Measurements from ENCODE around the gene PTGR3.
A peak's percentile ranks its signal among the peaks of the same experiment; 100 is the strongest.

The PTGR3 gene

DNA sequence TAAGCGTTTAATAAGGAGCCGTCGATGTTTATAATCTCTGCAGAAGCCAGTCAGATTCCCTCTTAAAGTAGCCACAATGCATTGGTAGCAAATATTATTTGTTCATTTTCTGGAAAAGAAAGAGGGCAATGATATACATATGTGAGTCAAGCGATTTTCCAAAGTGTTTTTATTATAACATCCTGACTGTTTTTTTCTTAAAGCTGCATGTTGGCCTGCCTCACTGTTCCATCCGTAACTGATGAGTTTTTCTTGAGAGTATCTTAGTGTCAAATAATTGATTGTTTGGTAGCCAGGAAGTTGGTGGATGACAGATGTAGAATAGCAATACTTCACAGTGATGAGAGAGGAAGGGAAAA is 5.4 kb upstream of the PTGR3 start (continued):
- TF ChIP-seq, protein P1, sequence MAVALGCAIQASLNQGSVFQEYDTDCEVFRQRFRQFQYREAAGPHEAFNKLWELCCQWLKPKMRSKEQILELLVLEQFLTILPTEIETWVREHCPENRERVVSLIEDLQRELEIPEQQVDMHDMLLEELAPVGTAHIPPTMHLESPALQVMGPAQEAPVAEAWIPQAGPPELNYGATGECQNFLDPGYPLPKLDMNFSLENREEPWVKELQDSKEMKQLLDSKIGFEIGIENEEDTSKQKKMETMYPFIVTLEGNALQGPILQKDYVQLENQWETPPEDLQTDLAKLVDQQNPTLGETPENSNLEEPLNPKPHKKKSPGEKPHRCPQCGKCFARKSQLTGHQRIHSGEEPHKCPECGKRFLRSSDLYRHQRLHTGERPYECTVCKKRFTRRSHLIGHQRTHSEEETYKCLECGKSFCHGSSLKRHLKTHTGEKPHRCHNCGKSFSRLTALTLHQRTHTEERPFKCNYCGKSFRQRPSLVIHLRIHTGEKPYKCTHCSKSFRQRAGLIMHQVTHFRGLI (tag by site-specific recombination; IDR thresholded peaks at IDR 0.05), result no peak
- TF ChIP-seq SALL2 (tag by site-specific recombination; IDR thresholded peaks at IDR 0.05; ENCODE audit: borderline replicate concordance), result no peak

DNA sequence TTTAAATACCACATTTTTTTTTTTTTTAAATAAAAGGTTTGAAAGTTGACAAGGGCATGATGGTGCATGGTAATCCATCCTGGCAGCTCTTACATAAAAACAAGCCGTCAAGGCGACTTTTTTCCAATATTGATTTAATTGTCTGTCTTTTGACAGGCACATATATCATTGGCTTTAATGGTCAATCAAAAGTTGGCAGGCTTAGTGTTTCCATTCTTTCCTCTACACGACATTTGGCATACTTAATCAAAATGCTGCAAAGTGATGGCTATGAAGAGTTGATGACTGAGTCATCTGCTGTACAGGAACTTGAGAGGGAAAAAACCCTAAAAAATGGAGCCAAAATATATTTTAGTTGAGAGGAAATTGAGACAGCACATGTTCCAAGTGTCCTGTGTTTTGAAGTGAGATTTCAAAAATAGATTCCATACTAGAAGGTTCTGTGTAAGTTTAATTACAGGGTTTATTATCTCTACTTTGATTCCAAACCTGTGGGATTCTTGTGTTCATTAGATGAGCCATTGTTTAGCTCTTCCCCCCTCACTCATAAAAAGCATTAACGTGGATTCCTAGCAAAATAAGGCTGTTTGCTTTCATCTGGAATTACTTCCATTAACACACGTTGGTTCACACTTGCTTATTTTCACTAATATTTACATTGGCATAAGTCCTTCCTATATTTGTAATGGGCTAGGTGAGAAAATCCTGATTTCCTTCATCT is 4.8 kb upstream of the PTGR3 start:
- H3K36me3 ChIP-seq (ENCODE audit: control insufficient read depth in 2 of 2, insufficient read depth in 1 of 2, low read length in 2 of 2), result no peaks in the 10 kb centered on the region
- POLR2A ChIA-PET, result no interaction called here
- H3K9me3 ChIP-seq (ENCODE audit: control insufficient read depth, insufficient read depth, low read depth, low read length), result no peaks in the 10 kb centered on the region
- no peak overlapping the region; the same call in 1 of the 2 replicates for H3K27ac ChIP-seq (ENCODE audit: extremely low read depth, low read depth, low read length)
- no peak overlapping the region for H3K4me3 ChIP-seq (ENCODE audit: low read depth, low read length)
- CTCF ChIA-PET, result interaction anchor here (0.7 to 0.9 kb wide), 2 partner anchors 11 to 249 kb away, joined by 3 to 4 read pairs; no protein-coding TSS in a partner anchor
- H3K4me1 ChIP-seq (ENCODE audit: control insufficient read depth, insufficient read depth, low read length), result peaks cover 56% of the 10 kb centered on the region
- TF ChIP-seq ZNF221 (tag by site-specific recombination; IDR thresholded peaks at IDR 0.05; ENCODE audit: borderline replicate concordance), result no peak
- TF ChIP-seq, protein P2, sequence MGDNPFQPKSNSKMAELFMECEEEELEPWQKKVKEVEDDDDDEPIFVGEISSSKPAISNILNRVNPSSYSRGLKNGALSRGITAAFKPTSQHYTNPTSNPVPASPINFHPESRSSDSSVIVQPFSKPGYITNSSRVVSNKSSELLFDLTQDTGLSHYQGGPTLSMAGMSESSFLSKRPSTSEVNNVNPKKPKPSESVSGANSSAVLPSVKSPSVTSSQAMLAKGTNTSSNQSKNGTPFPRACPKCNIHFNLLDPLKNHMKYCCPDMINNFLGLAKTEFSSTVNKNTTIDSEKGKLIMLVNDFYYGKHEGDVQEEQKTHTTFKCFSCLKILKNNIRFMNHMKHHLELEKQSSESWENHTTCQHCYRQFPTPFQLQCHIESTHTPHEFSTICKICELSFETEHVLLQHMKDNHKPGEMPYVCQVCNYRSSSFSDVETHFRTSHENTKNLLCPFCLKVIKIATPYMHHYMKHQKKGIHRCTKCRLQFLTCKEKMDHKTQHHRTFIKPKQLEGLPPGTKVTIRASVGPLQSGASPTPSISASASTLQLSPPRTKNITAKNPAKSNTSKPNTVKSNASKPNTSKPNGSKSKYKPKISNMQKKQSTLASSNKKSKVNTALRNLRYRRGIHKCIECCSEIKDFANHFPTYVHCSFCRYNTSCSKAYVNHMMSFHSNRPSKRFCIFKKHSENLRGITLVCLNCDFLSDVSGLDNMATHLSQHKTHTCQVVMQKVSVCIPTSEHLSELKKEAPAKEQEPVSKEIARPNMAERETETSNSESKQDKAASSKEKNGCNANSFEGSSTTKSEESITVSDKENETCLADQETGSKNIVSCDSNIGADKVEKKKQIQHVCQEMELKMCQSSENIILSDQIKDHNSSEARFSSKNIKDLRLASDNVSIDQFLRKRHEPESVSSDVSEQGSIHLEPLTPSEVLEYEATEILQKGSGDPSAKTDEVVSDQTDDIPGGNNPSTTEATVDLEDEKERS (tag by site-specific recombination; IDR thresholded peaks at IDR 0.05), result no peak
- TF ChIP-seq SP2 (tag by site-specific recombination; IDR thresholded peaks at IDR 0.05), result peak; percentile 31; the same call in 1 of the 2 replicates
- TF ChIP-seq, protein P3, sequence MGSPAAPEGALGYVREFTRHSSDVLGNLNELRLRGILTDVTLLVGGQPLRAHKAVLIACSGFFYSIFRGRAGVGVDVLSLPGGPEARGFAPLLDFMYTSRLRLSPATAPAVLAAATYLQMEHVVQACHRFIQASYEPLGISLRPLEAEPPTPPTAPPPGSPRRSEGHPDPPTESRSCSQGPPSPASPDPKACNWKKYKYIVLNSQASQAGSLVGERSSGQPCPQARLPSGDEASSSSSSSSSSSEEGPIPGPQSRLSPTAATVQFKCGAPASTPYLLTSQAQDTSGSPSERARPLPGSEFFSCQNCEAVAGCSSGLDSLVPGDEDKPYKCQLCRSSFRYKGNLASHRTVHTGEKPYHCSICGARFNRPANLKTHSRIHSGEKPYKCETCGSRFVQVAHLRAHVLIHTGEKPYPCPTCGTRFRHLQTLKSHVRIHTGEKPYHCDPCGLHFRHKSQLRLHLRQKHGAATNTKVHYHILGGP (tag by site-specific recombination; IDR thresholded peaks at IDR 0.05), result peak; percentile 53; the same call in 1 of the 2 replicates
- peak; percentile 51; the same call in 1 of the 2 replicates for TF ChIP-seq KLF10 (tag by site-specific recombination; IDR thresholded peaks at IDR 0.05)
- TF ChIP-seq ZBTB21 (tag by site-specific recombination; IDR thresholded peaks at IDR 0.05), result no peak
- TF ChIP-seq ZNF48 (tag by site-specific recombination; IDR thresholded peaks at IDR 0.05), result no peak
- peak; percentile 83 for TF ChIP-seq ZXDB (tag by site-specific recombination; IDR thresholded peaks at IDR 0.05)
- peak; percentile 83 for TF ChIP-seq IKZF3 (tag by site-specific recombination; IDR thresholded peaks at IDR 0.05)
- peak; percentile 84 for TF ChIP-seq ZNF501 (tag by site-specific recombination; IDR thresholded peaks at IDR 0.05)
- TF ChIP-seq MEIS1 (CRISPR knock-in tag; IDR thresholded peaks at IDR 0.05; ENCODE audit: borderline replicate concordance), result no peak
- TF ChIP-seq, protein P4, sequence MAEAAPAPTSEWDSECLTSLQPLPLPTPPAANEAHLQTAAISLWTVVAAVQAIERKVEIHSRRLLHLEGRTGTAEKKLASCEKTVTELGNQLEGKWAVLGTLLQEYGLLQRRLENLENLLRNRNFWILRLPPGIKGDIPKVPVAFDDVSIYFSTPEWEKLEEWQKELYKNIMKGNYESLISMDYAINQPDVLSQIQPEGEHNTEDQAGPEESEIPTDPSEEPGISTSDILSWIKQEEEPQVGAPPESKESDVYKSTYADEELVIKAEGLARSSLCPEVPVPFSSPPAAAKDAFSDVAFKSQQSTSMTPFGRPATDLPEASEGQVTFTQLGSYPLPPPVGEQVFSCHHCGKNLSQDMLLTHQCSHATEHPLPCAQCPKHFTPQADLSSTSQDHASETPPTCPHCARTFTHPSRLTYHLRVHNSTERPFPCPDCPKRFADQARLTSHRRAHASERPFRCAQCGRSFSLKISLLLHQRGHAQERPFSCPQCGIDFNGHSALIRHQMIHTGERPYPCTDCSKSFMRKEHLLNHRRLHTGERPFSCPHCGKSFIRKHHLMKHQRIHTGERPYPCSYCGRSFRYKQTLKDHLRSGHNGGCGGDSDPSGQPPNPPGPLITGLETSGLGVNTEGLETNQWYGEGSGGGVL (tag by site-specific recombination; IDR thresholded peaks at IDR 0.05), result peak; percentile 38; the same call in 1 of the 2 replicates
- TF ChIP-seq FEZF1 (tag by site-specific recombination; IDR thresholded peaks at IDR 0.05), result peak; percentile 97
- TF ChIP-seq OSR2 (tag by site-specific recombination; IDR thresholded peaks at IDR 0.05), result peak; percentile 16; the same call in 1 of the 2 replicates
- TF ChIP-seq ZEB2 (tag by site-specific recombination; IDR thresholded peaks at IDR 0.05), result peak; percentile 91
- peak; percentile 91 for TF ChIP-seq SP7 (tag by site-specific recombination; IDR thresholded peaks at IDR 0.05)
- TF ChIP-seq ZNF664 (tag by site-specific recombination; IDR thresholded peaks at IDR 0.05), result peak; percentile 63
- TF ChIP-seq, protein P5, sequence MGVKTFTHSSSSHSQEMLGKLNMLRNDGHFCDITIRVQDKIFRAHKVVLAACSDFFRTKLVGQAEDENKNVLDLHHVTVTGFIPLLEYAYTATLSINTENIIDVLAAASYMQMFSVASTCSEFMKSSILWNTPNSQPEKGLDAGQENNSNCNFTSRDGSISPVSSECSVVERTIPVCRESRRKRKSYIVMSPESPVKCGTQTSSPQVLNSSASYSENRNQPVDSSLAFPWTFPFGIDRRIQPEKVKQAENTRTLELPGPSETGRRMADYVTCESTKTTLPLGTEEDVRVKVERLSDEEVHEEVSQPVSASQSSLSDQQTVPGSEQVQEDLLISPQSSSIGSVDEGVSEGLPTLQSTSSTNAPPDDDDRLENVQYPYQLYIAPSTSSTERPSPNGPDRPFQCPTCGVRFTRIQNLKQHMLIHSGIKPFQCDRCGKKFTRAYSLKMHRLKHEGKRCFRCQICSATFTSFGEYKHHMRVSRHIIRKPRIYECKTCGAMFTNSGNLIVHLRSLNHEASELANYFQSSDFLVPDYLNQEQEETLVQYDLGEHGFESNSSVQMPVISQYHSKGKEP (tag by site-specific recombination; IDR thresholded peaks at IDR 0.05), result peak; percentile 19; the same call in 1 of the 2 replicates
- TF ChIP-seq ZNF629 (tag by site-specific recombination; IDR thresholded peaks at IDR 0.05), result peak; percentile 59
- TF ChIP-seq, protein P6, sequence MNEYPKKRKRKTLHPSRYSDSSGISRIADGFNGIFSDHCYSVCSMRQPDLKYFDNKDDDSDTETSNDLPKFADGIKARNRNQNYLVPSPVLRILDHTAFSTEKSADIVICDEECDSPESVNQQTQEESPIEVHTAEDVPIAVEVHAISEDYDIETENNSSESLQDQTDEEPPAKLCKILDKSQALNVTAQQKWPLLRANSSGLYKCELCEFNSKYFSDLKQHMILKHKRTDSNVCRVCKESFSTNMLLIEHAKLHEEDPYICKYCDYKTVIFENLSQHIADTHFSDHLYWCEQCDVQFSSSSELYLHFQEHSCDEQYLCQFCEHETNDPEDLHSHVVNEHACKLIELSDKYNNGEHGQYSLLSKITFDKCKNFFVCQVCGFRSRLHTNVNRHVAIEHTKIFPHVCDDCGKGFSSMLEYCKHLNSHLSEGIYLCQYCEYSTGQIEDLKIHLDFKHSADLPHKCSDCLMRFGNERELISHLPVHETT (tag by site-specific recombination; IDR thresholded peaks at IDR 0.05), result 0 out of 2 replicates have a peak, but pooled peaks have one; percentile 31
- TF ChIP-seq, protein P7, sequence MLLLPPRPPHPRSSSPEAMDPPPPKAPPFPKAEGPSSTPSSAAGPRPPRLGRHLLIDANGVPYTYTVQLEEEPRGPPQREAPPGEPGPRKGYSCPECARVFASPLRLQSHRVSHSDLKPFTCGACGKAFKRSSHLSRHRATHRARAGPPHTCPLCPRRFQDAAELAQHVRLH (tag by site-specific recombination; IDR thresholded peaks at IDR 0.05), result peak; percentile 74
- peak; percentile 94 for TF ChIP-seq GFI1B (tag by site-specific recombination; IDR thresholded peaks at IDR 0.05)
